Panc1 (cell line): Measurements from ENCODE around the gene SERPIND1. TPM values are rescaled to one million over a fixed set of nuclear protein-coding genes. Genes with fewer than 3 reads are reported as not detected.

Source experiments
- ATAC-seq: fragments of 200-7000 bp; cut with Tn5 transposase; 2 replicates; pipeline ENCODE4 v1.9.1; 2020; ENCODE audit warnings: mild to moderate bottlenecking, moderate library complexity
- BruUV-seq: library from RNA; stranded (reverse); fragments of 400-500 nt; replicated peaks from 2 replicates; lab custom pipeline; 2021; lab: Mats Ljungman, UMichigan
- CTCF ChIA-PET: fragments of 300-600 bp; sonication (Branson Sonifier 250); formaldehyde crosslinking; loops from one replicate; lab custom pipeline; 2022; ENCODE audit warnings: antibody characterized with exemption; lab: Charles Lee
- POLR2A ChIA-PET: fragments of 300-600 bp; sonication (Branson Sonifier 250); formaldehyde crosslinking; loops from one replicate; lab custom pipeline; 2022; ENCODE audit warnings: antibody characterized with exemption; lab: Charles Lee
- DNase-seq: peaks from one replicate; pipeline ENCODE4 v3.0.0-alpha.2; 2010; ENCODE audit warnings: low read depth, low spot score
- H3K27ac ChIP-seq: 2 replicates; pipeline ENCODE4 v1.5.1; 2011; ENCODE audit warnings: mild to moderate bottlenecking, low read length, inconsistent platforms
- H3K27me3 ChIP-seq: fragments of 200-500 bp; sonication (Bioruptor generic); 2 replicates; pipeline ENCODE4 v1.6.0; 2014; ENCODE audit warnings: low read length, inconsistent platforms; ENCODE audit not compliant: control insufficient read depth, insufficient read depth
- H3K36me3 ChIP-seq: fragments of 200-500 bp; sonication (Bioruptor generic); 2 replicates; pipeline ENCODE4 v1.5.1; 2014; ENCODE audit warnings: inconsistent platforms, mild to moderate bottlenecking, low read length, moderate library complexity; ENCODE audit not compliant: control insufficient read depth, insufficient read depth
- H3K4me1 ChIP-seq: 2 replicates; pipeline ENCODE4 v1.5.1; 2011; ENCODE audit warnings: inconsistent platforms, mild to moderate bottlenecking, low read length, moderate library complexity; ENCODE audit not compliant: control insufficient read depth, insufficient read depth
- H3K4me3 ChIP-seq, 2 experiments: 2 replicates each; pipeline ENCODE4 v1.5.1; 2011 to 2012; ENCODE audit warnings: low read depth in 2 of 2, low read length in 2 of 2, mild to moderate bottlenecking in 2 of 2, inconsistent platforms in 1 of 2, moderate library complexity in 1 of 2
- H3K9me3 ChIP-seq: fragments of 200-500 bp; sonication (Bioruptor generic); 2 replicates; pipeline ENCODE4 v1.5.1; 2014; ENCODE audit warnings: low read depth, mild to moderate bottlenecking, inconsistent platforms, low read length, moderate library complexity; ENCODE audit not compliant: control insufficient read depth, insufficient read depth
- CTCF ChIP-seq: fragments of 450-650 bp; IDR thresholded peaks from 2 replicates; pipeline ENCODE4 v1.5.1; 2017; ENCODE audit warnings: mild to moderate bottlenecking
- POLR2AphosphoS5 ChIP-seq: IDR thresholded peaks from 2 replicates; pipeline ENCODE4 v1.6.1; 2012; ENCODE audit warnings: mild to moderate bottlenecking, low read depth, low read length, moderate library complexity
- REST ChIP-seq, 2 experiments: IDR thresholded peaks; 2 replicates each; pipeline ENCODE4 v1.6.1; 2011 to 2012; ENCODE audit warnings: low read depth in 2 of 2, control low read depth in 1 of 2, low read length in 1 of 2, mild to moderate bottlenecking in 1 of 2, moderate library complexity in 1 of 2; ENCODE audit not compliant: insufficient read depth in 1 of 2
- SIN3A ChIP-seq: IDR thresholded peaks from 2 replicates; pipeline ENCODE4 v1.6.1; 2012; ENCODE audit warnings: low read depth, mild to moderate bottlenecking, low read length, moderate library complexity, borderline replicate concordance; ENCODE audit not compliant: insufficient read depth
- TCF7L2 ChIP-seq: IDR thresholded peaks from 2 replicates; pipeline ENCODE4 v1.6.1; 2011; ENCODE audit warnings: mild to moderate bottlenecking, low read depth, low read length, inconsistent platforms
- in situ Hi-C: cut with HindIII; loops from 2 replicates; pipeline ENCODE4 v1.10.0; 2016; ENCODE audit warnings: low sequenced_read_pairs, low pct_unique_long_range_greater_than_20kb
- intact Hi-C: fragments of 100-400 bp; cut with micrococcal nuclease; formaldehyde crosslinking; loops from one replicate; pipeline ENCODE4 v1.10.0; 2022; ENCODE audit not compliant: unreplicated experiment
- total RNA-seq: library from RNA; stranded (reverse); gene quantifications from one replicate; pipeline ENCODE4 v1.2.1, GENCODE V29; 2021; ENCODE audit not compliant: unreplicated experiment

Gene SERPIND1
- total RNA-seq, 1 experiment from 2014 or later = 0.18 TPM

- Histone ChIP-seq H3K4me3 (no peak overlapping the region), H3K36me3 (no peaks in the 10 kb centered on the region), H3K27ac (no peak overlapping the region), H3K4me1 (no peaks in the 10 kb centered on the region), H3K27me3 (no peaks in the 10 kb centered on the region), H3K9me3 (no peaks in the 10 kb centered on the region)
- intact Hi-C loops (no loop called here), in situ Hi-C loops (no loop called here)
- POLR2A ChIA-PET = no interaction called here
- TF ChIP-seq SIN3A (no peak), POLR2AphosphoS5 (no peak), REST (IDR thresholded peaks at IDR 0.05; ENCODE audit: insufficient read depth in 1 of 2, low read depth in 2 of 2, low read length in 1 of 2) (no peak), TCF7L2 (no peak), CTCF (no peak)
- BruUV-seq = no TSS peak
- CTCF ChIA-PET = no interaction called here
- no peak for DNase-seq
- no peak for ATAC-seq
Observed at GRCh38 chr22:20748082-20748481, 25.8 kb upstream of the SERPIND1 start.

- intact Hi-C loops = no loop called here
- in situ Hi-C loops = no loop called here
- TF ChIP-seq CTCF = no peak
- TF ChIP-seq POLR2AphosphoS5 = no peak
- TF ChIP-seq REST (IDR thresholded peaks at IDR 0.05; ENCODE audit: insufficient read depth in 1 of 2, low read depth in 2 of 2, low read length in 1 of 2) = no peak
- no peak for TF ChIP-seq TCF7L2
- no peak for TF ChIP-seq SIN3A
- no peak overlapping the region for H3K27ac ChIP-seq
- H3K27me3 ChIP-seq = no peaks in the 10 kb centered on the region
- BruUV-seq = no TSS peak
- no peaks in the 10 kb centered on the region for H3K4me1 ChIP-seq
- DNase-seq (no peak), ATAC-seq (no peak)
- CTCF ChIA-PET = no interaction called here
- no peaks in the 10 kb centered on the region for H3K36me3 ChIP-seq
- H3K4me3 ChIP-seq = no peak overlapping the region
- H3K9me3 ChIP-seq = no peaks in the 10 kb centered on the region
- POLR2A ChIA-PET = no interaction called here
Observed at GRCh38 chr22:20748731-20749428, 25.0 kb upstream of the SERPIND1 start.
